Measurements from ENCODE around the gene CCM2.
"Not testable (repeated sequence)": the region's sequence is repeated elsewhere in the genome, so short reads cannot be mapped to it uniquely, and the experiment has no call there.

Gene CCM2

DNA sequence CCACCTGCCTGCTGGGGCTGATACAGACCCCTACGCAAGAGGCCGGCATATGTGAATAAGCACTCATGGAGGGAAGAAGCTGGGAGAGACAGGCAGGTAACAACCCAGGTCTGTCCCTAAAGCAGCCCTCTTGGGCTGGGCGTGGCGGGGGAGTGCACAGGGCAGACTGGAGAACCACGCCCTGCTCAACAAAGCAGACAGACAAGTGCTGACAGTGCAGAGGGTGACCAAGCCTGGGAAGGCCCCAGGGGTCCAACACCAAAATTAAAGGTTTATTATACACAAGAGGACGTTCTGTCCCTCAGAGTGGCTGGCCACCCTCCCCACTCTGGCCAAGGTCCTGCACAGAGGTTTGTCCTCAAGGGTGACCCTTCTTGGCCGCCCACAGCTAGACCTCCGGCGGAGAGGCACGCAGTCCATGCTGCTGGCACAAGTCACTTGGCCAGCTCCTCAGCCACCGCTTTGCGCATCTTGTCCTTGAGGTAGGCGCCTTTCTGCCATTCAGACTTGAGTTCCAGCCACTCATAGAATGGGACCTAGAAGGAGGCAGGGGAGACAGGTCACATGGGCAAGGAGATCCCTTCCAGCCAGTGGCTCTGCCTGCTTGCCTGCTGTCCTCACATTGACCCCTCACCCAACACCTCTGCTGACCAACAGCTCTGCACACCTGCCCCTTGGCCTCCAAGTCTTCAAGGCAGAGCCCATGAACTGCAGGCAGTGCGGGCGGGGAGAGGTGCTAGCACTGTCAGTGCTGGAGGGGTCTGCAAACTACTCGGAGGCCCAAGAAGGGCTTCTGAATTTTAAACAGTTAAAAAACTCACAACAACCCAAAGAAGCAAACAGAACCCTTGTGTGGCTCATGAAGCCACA, 100.1 kb downstream of the CCM2 start:
- no peak for DNase-seq (ENCODE audit: low read depth in 2 of 3, low spot score in 2 of 3)

- no peak for DNase-seq (ENCODE audit: low read depth in 2 of 3, low spot score in 2 of 3)
Measured at GRCh38 chr7:45100761-45101480, 100.9 kb downstream of the CCM2 start.

DNA sequence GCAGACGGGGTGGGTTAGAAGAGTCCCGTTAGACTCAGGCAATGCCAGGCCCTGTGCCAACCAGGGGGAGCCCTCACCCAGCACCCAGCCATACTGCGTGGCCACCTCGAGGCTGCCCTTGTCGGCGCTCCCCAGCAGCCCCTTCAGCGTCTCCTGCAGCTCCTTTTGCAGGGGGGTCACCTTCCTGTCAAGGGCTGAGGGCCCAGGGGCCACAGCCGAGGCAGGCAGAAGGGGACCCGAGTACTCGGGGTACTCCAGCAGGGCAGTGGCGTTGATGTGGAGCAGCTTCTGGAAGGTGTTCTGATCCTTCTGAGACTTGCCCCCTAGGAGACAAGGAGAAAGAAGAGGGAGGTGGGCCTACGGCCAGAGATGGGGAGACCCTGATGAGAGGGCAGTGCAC, 101.7 kb downstream of the CCM2 start:
- no peak for DNase-seq (ENCODE audit: low read depth in 2 of 3, low spot score in 2 of 3)

- DNase-seq (ENCODE audit: low read depth in 2 of 3, low spot score in 2 of 3): no peak
Measured at GRCh38 chr7:45102785-45103712, 103.0 kb downstream of the CCM2 start.

GRCh38 chr7:45103958-45104843, 104.2 kb downstream of the CCM2 start:
- DNase-seq (ENCODE audit: low read depth in 2 of 3, low spot score in 2 of 3): no peak

DNA sequence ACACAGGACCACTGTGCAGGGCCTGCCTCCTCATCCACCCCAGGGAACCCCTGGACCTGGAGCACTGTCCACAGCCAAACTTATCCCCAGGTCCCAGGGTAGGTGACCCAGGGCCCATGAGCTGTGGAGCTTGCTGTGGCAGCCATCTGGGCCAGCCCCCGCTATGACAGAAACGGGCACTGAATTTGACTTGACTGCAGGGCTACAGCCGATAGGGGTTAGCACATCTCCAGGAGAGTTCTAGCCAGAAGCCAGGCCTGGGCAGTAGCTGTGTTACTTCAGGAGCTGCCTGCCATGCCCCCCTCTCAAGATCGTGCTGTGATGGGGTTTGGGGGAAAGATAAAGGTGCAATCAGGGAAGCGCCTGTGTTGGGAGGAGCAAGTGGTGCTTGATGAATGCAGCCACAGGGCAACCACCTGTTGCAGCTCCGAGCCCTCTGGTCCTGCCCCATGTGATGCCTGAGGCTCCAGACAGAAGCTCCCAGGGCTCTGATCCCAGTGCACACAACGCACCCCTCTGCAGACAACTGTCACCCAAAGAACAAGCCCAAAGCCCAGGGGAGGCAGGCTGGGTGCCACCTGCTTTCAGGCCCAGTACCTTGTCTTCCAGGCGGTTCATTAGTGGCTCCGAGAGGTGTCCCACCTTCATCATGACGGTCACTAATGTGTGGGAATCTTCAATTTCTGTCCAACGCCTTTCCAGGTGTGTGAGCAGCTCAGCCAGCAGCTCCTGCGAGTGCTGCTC, 105.0 kb downstream of the CCM2 start:
- DNase-seq (ENCODE audit: low read depth in 2 of 3, low spot score in 2 of 3): no peak

- DNase-seq (ENCODE audit: low read depth in 2 of 3, low spot score in 2 of 3): no peak
Measured at GRCh38 chr7:45105588-45106188, 105.7 kb downstream of the CCM2 start.

DNA sequence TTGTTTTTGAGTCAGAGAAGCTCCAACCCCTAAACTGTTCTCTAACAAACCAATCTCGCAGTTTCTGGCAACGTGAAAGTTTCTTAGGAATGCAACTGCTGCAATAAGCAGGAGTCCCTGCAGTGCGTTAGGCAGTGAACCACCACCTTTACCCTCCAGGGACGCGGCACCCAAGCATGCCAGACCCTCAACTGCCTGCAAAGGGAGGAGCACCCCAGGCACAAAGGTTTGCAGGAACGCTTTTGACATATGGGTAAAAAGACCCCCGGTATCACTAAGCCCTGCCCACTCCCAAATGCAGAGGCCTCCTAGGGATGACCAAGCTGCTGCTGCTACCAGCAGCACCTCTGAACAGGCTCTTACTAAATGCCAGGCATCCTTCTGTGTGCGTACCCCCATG, 106.8 kb downstream of the CCM2 start:
- DNase-seq (ENCODE audit: low read depth in 2 of 3, low spot score in 2 of 3): no peak

DNA sequence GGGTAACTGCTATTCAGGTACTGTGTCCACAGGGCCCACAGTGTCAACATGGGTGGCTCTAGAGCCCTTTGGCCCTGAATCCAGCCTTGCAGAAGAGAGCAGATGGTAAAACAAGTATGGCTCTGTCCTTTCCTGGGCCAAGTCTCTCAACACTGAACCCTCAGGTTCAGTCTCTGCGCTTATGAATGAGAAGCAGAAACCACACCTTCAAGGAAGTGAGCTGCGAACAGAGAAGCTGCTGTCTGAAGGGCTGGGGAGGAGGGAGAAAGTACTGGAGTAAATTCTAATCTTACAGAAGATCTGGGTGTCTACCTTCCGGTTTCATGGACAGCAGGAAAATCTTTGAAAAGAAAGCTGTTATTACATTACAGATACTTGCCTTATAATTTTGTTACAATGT, 107.4 kb downstream of the CCM2 start:
- no peak for DNase-seq (ENCODE audit: low read depth in 2 of 3, low spot score in 2 of 3)

DNA sequence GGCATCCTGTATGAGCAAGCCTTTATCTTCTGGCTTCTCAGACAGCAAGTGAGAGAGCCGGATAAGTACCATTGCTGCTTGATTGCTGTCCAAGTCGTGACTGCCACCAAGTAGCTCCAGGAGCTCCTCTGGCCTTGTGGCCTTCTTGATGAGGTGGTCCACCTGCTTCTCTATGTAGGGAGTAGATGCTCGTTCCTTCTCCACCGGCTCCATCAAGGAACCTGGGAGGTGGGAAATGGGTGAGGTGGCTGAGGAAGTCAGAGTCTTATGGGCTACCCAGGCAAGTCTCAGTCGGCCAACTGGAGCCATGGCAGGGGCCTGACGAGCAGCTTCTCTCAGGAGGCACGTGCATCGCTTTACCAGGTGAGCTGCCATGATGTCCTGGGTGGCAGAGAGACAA, 108.9 kb downstream of the CCM2 start:
- DNase-seq (ENCODE audit: low read depth in 2 of 3, low spot score in 2 of 3): no peak

DNA sequence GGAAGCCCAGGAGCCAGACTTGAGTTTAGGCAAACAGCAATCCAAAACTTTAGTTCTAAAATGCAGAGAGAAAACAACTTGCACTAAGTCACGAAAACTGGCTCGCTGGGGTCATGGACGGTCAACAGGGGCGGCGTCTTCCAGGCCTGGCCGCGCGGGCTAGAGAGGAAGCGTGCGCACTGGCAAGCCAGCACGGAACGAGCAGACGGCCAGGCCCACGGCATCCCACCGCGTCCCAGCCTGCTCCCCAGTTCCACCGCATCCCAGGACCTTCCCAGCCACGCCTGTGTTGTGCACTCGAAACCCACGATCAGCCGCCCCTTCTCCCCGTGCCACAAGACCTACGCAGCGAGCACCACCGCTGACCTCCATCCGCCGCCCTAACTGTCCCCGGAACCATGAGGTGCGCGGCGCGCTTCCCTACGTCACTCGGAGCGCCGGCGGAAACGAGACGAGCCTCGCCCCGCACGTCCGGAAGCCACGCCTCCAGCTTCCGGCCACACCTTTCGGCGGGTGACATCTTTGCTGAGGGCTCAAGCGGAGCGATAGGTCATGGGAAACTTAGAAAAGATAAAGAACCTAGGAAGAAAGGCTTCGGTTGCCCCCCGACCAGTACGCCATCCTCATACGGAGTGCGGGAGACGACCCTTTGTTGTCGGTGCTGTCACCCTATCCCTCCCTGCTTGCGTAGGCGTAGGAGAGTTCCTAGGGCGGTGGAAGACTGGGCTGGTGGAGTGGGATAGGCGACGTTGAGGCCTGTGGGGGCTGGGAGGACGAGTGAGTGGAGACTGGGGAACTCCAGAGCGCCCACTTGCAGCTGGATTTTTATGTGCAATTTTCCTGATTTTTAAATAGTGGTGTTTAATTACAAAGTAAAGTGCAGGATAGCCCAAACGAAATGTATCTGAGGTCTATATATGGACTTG, 111.6 kb downstream of the CCM2 start, which contains the start of gene TBRG4:
Gene TBRG4 (minus strand): TSS at position 400 of the 926 bp plus-strand sequence. CDS start 2,460 bp downstream, outside the sequence.
- peak; percentile 85 to 92 (median 85) for DNase-seq (ENCODE audit: low read depth in 2 of 3, low spot score in 2 of 3)

DNA sequence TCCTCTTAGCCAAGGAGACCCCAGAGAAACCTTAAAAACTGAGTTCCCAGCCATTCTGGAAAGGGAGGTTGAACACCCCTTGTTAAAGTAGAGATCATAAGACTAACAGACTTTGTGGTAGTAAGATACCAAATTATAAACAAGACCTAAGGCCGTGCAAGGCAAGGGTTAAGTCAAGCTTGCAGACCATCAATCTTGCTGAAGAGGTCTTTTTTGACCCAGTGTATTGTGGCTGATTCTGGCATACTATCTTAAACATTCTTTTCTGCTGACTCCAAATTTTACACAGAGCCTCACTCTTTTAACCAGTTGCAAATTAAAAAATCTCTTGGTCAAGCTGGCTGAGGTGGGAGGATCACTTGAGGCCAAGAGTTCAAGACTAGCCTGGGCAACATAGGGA, 112.6 kb downstream of the CCM2 start:
- no peak for DNase-seq (ENCODE audit: low read depth in 2 of 3, low spot score in 2 of 3)

GRCh38 chr7:45114257-45114656, 114.3 kb downstream of the CCM2 start:
- DNase-seq (ENCODE audit: low read depth in 2 of 3, low spot score in 2 of 3): not testable (repeated sequence)

DNA sequence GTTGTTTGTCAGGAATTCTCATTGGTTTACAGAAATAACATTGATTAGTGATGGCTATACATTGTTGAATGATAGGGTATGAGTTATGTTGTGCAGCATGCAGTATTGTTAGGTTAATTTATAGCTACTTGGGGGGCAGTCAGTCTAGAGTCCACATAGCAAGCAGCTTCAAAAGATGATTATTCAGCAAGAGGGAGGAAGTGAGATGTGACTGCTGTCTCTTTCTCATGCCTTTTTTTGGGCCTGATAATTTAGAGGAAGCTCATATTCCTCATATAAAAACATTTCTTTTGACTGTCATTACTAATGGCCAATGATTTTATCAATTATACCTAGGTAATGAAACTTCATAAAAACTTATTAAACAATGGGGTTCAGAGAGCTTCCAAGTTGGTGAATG, 114.9 kb downstream of the CCM2 start:
- no peak for DNase-seq (ENCODE audit: low read depth in 2 of 3, low spot score in 2 of 3)

DNA sequence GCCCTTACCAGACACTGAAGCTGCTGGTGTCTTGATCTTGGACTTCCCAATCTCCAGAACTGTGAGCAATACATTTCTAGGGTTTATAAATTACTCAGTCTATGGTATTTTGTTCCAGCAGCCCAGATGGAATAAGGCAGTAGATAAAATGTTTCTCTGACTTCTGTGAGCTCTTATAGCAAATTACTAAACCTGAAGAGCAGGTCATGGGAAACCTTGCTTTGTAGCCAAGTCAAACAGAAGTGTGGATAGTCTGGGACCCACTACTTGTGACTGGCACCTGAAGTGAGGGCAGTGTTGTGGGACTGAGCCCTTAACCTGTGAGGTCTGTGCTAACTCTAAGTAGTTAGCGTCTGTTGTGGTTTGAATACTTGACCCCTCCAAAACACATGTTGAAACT, 116.0 kb downstream of the CCM2 start:
- DNase-seq (ENCODE audit: low read depth in 2 of 3, low spot score in 2 of 3): no peak

- no peak for DNase-seq (ENCODE audit: low read depth in 2 of 3, low spot score in 2 of 3)
Measured at GRCh38 chr7:45117582-45117981, 117.6 kb downstream of the CCM2 start.

DNA sequence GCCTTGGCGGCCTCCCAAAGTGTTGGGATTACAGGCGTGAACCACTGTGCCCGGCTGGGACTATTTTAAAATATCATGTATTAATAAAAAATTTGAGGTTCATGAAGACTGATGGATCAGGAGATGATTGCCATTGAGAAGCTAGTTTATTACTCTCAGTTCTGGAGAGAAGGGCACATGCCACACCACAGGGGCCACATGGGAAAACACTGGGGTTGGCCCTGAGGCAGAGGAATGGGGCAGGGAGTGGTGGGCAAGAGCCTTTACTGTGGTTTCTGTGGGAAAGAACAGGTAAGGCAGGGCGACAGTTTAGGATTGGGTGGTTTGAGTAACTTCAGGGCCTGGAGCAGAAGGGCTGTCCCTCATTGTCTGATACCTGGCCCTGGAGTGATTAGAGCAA, 118.3 kb downstream of the CCM2 start:
- no peak for DNase-seq (ENCODE audit: low read depth in 2 of 3, low spot score in 2 of 3)

GRCh38 chr7:45118889-45119331, 118.9 kb downstream of the CCM2 start:
- no peak for DNase-seq (ENCODE audit: low read depth in 2 of 3, low spot score in 2 of 3)

Measured in activated CD8-positive, alpha-beta memory T cell treated with anti-CD3 and anti-CD28 coated beads for 48 hours (primary cell).